Measurements from ENCODE around the gene HSPA4L.

Gene HSPA4L

GRCh38 chr4:127783026-127783769, 1.1 kb downstream of the HSPA4L start:
- DNase-seq = peak; percentile 76

GRCh38 chr4:127783955-127784770, 2.0 kb downstream of the HSPA4L start:
- DNase-seq = no peak

- DNase-seq = no peak
Observed at GRCh38 chr4:127788517-127788916, 6.4 kb downstream of the HSPA4L start.

GRCh38 chr4:127791391-127791790, 9.3 kb downstream of the HSPA4L start:
- DNase-seq = no peak

GRCh38 chr4:127793528-127793927, 11.4 kb downstream of the HSPA4L start:
- no peak for DNase-seq

GRCh38 chr4:127799711-127800110, 17.6 kb downstream of the HSPA4L start:
- no peak for DNase-seq

- DNase-seq = no peak
Observed at GRCh38 chr4:127809173-127809800, 27.2 kb downstream of the HSPA4L start.

GRCh38 chr4:127810551-127810950, 28.4 kb downstream of the HSPA4L start:
- no peak for DNase-seq

GRCh38 chr4:127822430-127822829, 40.3 kb downstream of the HSPA4L start:
- DNase-seq = no peak

GRCh38 chr4:127828121-127828520, 46.0 kb downstream of the HSPA4L start:
- no peak for DNase-seq

GRCh38 chr4:127829014-127829413, 46.9 kb downstream of the HSPA4L start:
- no peak for DNase-seq

GRCh38 chr4:127832585-127832984, 50.5 kb downstream of the HSPA4L start:
- DNase-seq = no peak

GRCh38 chr4:127843704-127844600, 61.8 kb downstream of the HSPA4L start:
- no peak for DNase-seq

GRCh38 chr4:127844601-127845116, 62.5 kb downstream of the HSPA4L start:
- no peak for DNase-seq

- DNase-seq = no peak
Observed at GRCh38 chr4:127846061-127846460, 63.9 kb downstream of the HSPA4L start.

GRCh38 chr4:127846765-127847164, 64.6 kb downstream of the HSPA4L start:
- no peak for DNase-seq

GRCh38 chr4:127849505-127850234, 67.5 kb downstream of the HSPA4L start:
- DNase-seq = no peak

- no peak for DNase-seq
Observed at GRCh38 chr4:127852661-127853060, 70.5 kb downstream of the HSPA4L start.

- DNase-seq = no peak
Observed at GRCh38 chr4:127856196-127856812, 74.2 kb downstream of the HSPA4L start.

- DNase-seq = no peak
Observed at GRCh38 chr4:127856813-127857447, 74.8 kb downstream of the HSPA4L start.
